Spleen (tissue), 7 donors: ENCODE measurements around the gene BTG2.

Experiments
- CTCF ChIP-seq, 11 experiments: fragments of 200-600 bp in 7 of 11; fragments of 450-650 bp in 4 of 11; sonication (generic) in 4 of 11; IDR thresholded peaks in 8 of 11; conservative IDR thresholded peaks in 3 of 11; 1 replicate in 7 of 11; 2 replicates in 4 of 11; pipeline versions ENCODE4 v1.4.0 to v1.8.0; 2016 to 2021; ENCODE audit warnings: antibody characterized with exemption in 11 of 11, inconsistent platforms in 4 of 11, mild to moderate bottlenecking in 1 of 11
- POLR2A ChIP-seq, 3 donors: fragments of 450-650 bp; IDR thresholded peaks; one replicate each; pipeline ENCODE4 v1.5.1; 2017; ENCODE audit warnings: antibody characterized with exemption in 3 of 3, mild to moderate bottlenecking in 1 of 3
- donor health status: DM: no; HTN: no; CAD: no; lungs with moderate emphysema.
- donor health status: DM: no; HTN: no; CAD: no.
- donor health status: DM: no; HTN: no; CAD: no.

DNA sequence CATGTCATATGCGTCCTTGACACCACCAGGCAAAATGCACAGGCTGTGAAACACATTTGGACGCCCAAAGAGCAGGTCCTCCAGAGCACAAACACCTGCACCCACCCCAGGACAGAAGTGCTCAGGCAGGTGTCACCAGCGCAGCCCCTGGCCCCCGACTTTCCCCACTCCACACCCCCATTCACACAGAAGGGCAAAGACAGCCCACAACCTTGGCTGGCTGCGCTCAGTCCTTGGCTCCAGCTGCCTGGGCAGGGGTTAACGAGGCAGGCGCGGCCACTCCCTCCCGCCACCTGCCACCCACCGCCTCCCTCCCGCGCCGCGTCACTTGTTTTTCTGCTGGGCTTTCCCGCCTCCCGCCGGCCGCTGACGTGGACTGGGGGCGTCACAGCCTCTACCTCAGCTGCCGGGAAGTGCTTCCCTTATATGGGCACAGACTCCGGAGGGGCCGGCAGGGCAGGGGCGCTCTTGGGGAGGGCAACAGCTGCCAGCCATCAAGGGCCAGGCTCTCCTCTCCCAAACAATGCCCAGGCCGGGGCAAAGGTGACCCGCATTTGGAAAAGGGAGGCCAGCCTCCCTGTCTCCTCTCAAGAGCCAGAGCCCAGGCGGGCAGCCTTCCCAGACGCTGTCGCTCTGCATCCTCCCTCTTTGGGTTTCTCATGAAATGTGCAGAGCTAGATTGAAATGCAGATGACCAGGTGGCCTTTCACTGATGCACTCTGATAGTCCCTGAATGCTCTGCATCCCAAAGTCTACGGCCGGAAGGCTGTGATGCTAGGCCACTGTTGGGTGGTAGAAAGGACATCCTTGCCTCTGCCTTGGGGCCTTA lies 14.8 kb upstream of the BTG2 start:
- TF ChIP-seq POLR2A (IDR thresholded peaks at IDR 0.05) (peak; percentile 30 to 69 (median 68)), CTCF (IDR thresholded peaks at IDR 0.05 in 8 of 11, conservative IDR thresholded peaks at IDR 0.05 in 3 of 11) (peak in 1 of 11 experiments; percentile 33)
